NOMO-1 (cell line): ENCODE data around the gene NRP2.

Experiments
- DNase-seq, 2 experiments: peaks; one replicate each; lab custom pipeline; 2025; ENCODE audit not compliant: unreplicated experiment in 2 of 2; lab: John Stamatoyannopoulos, UW

Gene NRP2

GRCh38 chr2:205769495-205769850 lies 87.2 kb downstream of the NRP2 start:
- DNase-seq: peak in 1 of 2 experiments; percentile 16

GRCh38 chr2:205769879-205770278 lies 87.6 kb downstream of the NRP2 start:
- DNase-seq: no peak

GRCh38 chr2:205770577-205770976 lies 88.3 kb downstream of the NRP2 start:
- no peak for DNase-seq

GRCh38 chr2:205771031-205771430 lies 88.7 kb downstream of the NRP2 start:
- no peak for DNase-seq

- no peak for DNase-seq
Measured at GRCh38 chr2:205771666-205772065, 89.4 kb downstream of the NRP2 start.

GRCh38 chr2:205772983-205773382 lies 90.7 kb downstream of the NRP2 start:
- DNase-seq: no peak

- no peak for DNase-seq
Measured at GRCh38 chr2:205773989-205774388, 91.7 kb downstream of the NRP2 start.

GRCh38 chr2:205775097-205775877 lies 93.0 kb downstream of the NRP2 start:
- DNase-seq: no peak

- DNase-seq: peak in 1 of 2 experiments; percentile 24
Measured at GRCh38 chr2:205776139-205776538, 93.8 kb downstream of the NRP2 start.

GRCh38 chr2:205776720-205777119 lies 94.4 kb downstream of the NRP2 start:
- no peak for DNase-seq

- no peak for DNase-seq
Measured at GRCh38 chr2:205778356-205778755, 96.1 kb downstream of the NRP2 start.

- no peak for DNase-seq
Measured at GRCh38 chr2:205780645-205781044, 98.3 kb downstream of the NRP2 start.

- no peak for DNase-seq
Measured at GRCh38 chr2:205781244-205781931, 99.1 kb downstream of the NRP2 start.

- DNase-seq: no peak
Measured at GRCh38 chr2:205782941-205783340, 100.6 kb downstream of the NRP2 start.

GRCh38 chr2:205783872-205784499 lies 101.7 kb downstream of the NRP2 start:
- DNase-seq: no peak

GRCh38 chr2:205785507-205786260 lies 103.4 kb downstream of the NRP2 start:
- DNase-seq: no peak

GRCh38 chr2:205786976-205787375 lies 104.7 kb downstream of the NRP2 start:
- DNase-seq: no peak

- no peak for DNase-seq
Measured at GRCh38 chr2:205787761-205788160, 105.5 kb downstream of the NRP2 start.

- no peak for DNase-seq
Measured at GRCh38 chr2:205789906-205790305, 107.6 kb downstream of the NRP2 start.

GRCh38 chr2:205792908-205793307 lies 110.6 kb downstream of the NRP2 start:
- no peak for DNase-seq

GRCh38 chr2:205796805-205797313 lies 114.6 kb downstream of the NRP2 start:
- DNase-seq: no peak
